ENCODE results near the gene BACH1. TPM values are rescaled to one million over a fixed set of nuclear protein-coding genes. Genes with fewer than 3 reads are reported as not detected.

The BACH1 gene
- total and polyA plus RNA-seq, 10 of the 15 experiments (the other 5 are each of a cell fraction or from before 2014, with no cell fraction given) = 3.2 to 25.7 (median 10.5) TPM

GRCh38 chr21:29371464-29371863 is 72.7 kb downstream of the BACH1 start (continued):
- TF ChIP-seq ZBTB4 (CRISPR knock-in tag; IDR thresholded peaks at IDR 0.05) (no peak), CUX1 (IDR thresholded peaks at IDR 0.05; ENCODE audit: insufficient replicate concordance, low read depth, low read length) (no peak), E2F4 (IDR thresholded peaks at IDR 0.05; ENCODE audit: low read depth, low read length) (no peak), USF1 (IDR thresholded peaks at IDR 0.05; ENCODE audit: borderline replicate concordance, extremely low read length, insufficient read depth, low read depth, low read length) (no peak), SPI1 (IDR thresholded peaks at IDR 0.05; ENCODE audit: borderline replicate concordance, insufficient read depth, low read depth, low read length) (no peak), NR2C2 (IDR thresholded peaks at IDR 0.05; ENCODE audit: borderline replicate concordance, control insufficient read depth, insufficient read length, low read depth) (no peak), GATAD2B (conservative IDR thresholded peaks at IDR 0.05; ENCODE audit: low read depth) (no peak)

All from GM12878 (cell line).